HG02938 (cell line): ENCODE results near the gene CPXM1.
"Not testable (repeated sequence)": the region's sequence is repeated elsewhere in the genome, so short reads cannot be mapped to it uniquely, and the experiment has no call there.

Experiments
- ATAC-seq: cut with Tn5 transposase; IDR thresholded peaks from one replicate; pipeline ENCODE4 v1.9.1; 2021; ENCODE audit warnings: mild to moderate bottlenecking, moderate library complexity; ENCODE audit not compliant: unreplicated experiment

Gene CPXM1

DNA sequence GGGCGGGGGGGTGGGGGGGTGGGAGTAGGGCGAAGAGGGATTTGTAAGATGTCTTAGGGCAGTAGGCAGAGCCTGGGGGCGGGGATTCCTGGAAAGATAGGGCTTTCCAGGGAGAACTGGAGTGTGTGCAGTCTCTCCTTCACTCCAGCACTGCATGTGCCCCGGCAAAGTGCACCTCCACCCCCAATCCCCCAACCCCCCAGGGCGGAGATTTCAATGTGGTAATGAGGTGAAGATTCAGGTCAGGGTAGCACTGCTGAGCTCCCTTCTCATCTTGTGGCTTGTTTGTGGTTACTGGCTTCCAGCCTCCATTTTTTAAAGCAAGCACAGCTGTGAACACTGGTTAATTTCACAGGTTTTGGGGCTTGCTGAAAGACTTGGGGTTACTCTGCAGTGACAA lies 21.6 kb upstream of the CPXM1 start:
- no peak for ATAC-seq

GRCh38 chr20:2820896-2821869 lies 20.8 kb upstream of the CPXM1 start:
- ATAC-seq, result no peak

GRCh38 chr20:2820084-2820895 lies 19.9 kb upstream of the CPXM1 start:
- no peak for ATAC-seq

DNA sequence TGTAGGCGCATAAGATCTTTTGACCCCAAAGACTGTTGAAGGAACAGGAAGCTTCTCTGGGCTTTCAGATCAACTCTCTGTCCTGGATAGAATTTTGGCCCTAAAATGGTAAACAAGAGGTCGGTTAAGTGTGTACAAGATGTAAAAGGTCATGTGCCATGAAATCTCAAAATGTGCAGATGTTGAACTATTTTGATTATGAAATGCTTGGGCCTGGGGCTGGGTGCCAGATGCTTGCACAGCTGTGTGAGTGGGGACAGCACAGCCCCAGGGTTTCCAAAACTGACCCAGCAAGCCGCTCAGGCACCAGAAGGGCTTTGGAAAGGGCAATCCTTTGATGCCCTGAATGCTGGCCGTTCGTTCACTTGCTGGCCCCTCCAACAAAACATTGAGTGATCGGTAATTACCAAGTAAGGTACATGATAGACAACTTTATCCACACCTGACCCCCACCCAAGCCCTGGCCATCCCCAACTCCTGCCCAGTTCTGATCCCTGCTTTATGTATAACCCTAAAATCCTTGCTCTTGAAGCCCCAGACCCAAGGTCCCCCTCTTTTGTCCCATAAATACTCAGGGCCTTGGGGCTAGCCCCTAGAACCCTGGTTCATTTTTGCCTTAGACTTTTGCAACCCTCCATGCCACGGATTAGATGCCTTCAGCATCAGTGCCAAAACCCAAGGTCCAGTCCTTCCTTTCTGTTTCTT lies 17.6 kb upstream of the CPXM1 start:
- ATAC-seq, result no peak

GRCh38 chr20:2817341-2817726 lies 16.9 kb upstream of the CPXM1 start:
- ATAC-seq, result no peak

DNA sequence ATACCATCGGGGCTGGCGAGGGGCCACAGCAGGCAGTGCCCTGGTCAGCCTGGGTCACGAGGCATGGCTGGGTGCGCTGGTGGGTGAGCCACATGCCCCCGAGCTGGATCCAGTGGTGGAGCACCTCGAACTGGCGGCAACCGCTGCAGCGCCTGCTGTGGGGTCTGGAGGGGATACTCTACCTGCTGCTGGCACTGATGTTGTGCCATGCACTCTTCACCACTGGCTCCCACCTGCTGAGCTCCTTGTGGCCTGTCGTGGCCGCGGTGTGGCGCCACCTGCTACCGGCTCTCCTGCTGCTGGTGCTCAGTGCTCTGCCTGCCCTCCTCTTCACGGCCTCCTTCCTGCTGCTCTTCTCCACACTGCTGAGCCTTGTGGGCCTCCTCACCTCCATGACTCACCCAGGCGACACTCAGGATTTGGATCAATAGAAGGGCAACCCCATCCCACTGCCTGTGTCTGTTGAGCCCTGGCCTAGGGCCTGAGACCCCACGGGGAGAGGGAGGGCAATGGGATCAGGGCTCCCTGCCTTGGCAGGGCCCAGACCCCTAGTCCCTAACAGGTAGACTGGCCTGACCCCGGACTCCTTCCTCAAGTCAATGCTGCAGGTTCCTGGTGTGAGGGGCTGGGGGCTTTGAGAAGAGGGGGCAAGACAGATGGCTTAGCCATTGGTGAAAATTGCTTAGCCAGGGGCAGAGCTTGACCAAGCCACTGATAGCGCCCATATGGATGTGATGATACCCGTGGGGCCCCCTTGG lies 16.3 kb upstream of the CPXM1 start:
- no peak for ATAC-seq

- ATAC-seq, result no peak
Measured at GRCh38 chr20:2816030-2816582, 15.7 kb upstream of the CPXM1 start, which contains the start of gene TMEM239. TMEM239 (plus strand) TSS chr20:2816364; CDS start chr20:2816555, 191 bp downstream.

DNA sequence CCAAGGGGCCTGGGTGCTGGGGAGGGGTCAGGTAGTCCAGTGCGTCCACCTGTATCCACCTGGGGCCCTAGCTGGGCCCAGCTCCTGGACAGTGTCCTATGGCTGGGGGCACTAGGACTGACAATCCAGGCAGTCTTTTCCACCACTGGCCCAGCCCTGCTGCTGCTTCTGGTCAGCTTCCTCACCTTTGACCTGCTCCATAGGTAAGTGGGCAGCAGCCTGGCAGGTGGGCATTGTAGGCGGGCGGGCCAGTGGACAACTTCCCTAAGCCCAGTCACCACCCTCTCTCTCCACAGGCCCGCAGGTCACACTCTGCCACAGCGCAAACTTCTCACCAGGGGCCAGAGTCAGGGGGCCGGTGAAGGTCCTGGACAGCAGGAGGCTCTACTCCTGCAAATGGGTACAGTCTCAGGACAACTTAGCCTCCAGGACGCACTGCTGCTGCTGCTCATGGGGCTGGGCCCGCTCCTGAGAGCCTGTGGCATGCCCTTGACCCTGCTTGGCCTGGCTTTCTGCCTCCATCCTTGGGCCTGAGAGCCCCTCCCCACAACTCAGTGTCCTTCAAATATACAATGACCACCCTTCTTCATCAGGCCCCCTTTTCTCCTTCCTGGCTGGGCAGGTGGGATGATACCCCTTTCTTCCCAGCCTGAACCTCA lies 14.9 kb upstream of the CPXM1 start:
- ATAC-seq, result no peak

DNA sequence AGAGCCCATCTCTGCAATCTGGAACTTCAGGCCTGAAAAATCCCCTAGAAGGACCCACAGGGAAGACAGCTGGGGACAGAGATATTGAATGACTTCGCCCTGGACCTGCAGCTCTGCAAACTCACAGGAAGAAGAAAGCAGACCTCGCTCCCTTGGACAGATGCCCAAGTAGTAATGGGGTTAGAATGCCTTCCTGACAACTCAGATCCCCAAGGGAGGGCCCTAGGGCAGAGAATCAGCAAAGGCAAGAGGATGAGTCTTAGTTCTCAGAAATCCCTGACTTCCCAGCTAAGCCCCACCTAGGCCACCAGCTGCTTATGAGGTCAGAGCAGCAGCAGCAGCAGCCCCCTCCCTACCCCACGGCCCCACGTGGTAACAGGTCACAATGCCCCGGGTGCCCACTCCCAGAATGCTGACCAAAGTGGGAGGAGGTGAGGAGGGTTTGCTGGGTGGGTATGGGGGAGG lies 14.2 kb upstream of the CPXM1 start, which contains the start of gene C20orf141:
C20orf141 (plus strand) TSS at position 401 of the 465 bp plus-strand sequence. CDS start 198 bp downstream, outside the sequence.
- no peak for ATAC-seq

DNA sequence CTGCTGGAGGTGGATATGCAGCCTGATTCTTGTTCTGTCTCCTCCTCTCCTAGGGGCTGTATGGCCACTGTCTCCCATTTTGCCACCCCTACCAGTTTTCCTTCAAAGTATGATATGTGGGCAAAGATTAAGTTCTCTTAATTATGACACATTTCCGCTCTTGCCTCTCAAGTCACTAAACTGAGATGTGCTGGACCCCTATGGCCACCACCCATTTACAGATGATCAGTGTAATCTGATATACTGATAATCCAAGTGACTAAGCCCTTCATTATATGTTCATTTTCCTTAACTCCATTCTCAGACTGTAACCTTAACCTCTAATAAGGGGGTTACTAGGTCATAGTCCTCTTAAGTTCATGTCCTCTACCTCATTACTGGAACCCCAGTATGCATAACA lies 13.6 kb upstream of the CPXM1 start:
- ATAC-seq, result no peak

DNA sequence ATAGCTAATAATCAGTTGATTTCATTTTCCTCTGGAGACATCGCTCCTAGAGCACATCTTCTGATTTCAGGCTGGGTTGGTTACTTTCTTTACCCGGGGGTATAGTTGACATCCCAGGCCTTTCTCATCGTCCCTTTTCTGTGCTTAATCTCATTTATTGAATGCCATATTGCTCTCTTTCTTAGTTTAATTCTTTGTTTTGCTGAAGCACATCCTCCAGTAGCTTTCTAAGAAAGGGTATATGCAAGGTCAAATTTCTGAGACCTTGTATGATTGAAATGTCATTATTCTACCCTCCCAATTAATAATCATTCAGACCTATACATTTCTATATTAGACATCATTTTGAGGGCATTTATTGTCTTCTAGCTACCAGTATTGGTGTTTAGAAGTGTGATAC lies 11.8 kb upstream of the CPXM1 start:
- ATAC-seq, result no peak

- ATAC-seq, result no peak
Measured at GRCh38 chr20:2809690-2810089, 9.3 kb upstream of the CPXM1 start.

DNA sequence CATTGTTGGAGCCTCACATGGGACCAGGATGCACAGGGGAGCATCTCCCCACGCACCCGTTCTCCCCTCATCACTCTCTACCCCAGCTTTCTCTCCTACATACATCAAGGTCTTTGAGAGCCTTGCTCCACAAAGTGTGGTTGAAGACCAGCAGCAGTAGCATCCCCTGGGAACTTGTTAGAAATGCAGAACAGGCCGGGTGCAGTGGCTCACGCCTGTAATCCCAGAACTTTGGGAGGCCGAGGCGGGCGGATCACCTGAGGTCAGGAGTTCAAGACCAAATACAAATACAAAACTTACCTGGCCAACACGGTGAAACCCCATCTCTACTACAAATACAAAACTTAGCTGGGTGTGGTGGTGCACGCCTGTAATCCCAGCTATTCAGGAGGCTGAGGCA lies 7.5 kb upstream of the CPXM1 start:
- ATAC-seq, result not testable (repeated sequence)

- no peak for ATAC-seq
Measured at GRCh38 chr20:2807019-2807418, 6.6 kb upstream of the CPXM1 start.

DNA sequence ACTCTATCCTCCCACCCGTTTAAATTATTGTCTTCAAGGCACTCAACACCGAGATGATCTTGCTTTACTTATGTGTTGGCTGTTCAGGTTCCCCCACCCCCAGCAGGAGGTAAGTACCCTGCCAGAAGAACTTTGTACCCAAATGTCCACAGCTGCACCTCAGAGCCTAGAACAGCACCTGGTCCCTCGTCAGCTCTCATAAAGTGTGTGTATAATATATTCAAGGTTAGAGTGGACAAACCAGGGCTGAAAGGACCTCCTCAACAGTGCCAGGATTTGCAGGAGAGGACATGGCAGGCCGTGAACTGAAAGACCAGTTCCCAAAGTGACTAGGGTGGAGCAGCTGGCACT lies 5.9 kb upstream of the CPXM1 start:
- ATAC-seq, result no peak

DNA sequence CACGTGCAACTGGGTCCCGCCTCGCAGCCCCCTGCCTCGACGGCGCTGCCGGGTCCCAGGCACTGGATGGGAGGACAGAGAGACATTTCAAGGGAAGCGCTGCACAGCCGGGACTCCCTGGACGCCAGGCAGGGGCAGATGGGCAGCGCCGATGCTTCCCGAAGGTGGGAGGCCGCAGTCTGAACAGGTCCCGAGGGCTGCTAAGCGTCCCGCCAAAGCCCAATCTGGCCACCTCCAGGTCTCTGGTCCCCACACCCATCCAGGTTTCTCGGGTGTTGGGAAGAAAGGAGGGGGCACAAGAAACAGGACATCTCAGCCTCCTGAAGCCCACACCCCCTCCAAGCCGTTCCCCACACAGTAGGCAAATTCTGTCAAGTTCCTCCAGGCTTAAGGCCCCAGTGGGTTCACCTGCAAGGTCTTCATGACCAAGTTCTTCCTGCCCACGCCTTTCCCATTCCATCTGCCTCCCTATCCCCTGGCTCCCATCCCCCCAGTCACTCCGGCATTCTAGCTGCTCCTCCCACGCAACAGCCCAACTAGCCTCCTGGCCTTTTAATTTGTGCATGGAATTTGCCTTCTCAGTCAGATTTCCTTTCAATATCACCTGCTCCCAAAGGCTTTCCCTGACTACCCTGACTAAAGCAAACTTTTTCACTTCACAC lies 5.4 kb upstream of the CPXM1 start:
- no peak for ATAC-seq

DNA sequence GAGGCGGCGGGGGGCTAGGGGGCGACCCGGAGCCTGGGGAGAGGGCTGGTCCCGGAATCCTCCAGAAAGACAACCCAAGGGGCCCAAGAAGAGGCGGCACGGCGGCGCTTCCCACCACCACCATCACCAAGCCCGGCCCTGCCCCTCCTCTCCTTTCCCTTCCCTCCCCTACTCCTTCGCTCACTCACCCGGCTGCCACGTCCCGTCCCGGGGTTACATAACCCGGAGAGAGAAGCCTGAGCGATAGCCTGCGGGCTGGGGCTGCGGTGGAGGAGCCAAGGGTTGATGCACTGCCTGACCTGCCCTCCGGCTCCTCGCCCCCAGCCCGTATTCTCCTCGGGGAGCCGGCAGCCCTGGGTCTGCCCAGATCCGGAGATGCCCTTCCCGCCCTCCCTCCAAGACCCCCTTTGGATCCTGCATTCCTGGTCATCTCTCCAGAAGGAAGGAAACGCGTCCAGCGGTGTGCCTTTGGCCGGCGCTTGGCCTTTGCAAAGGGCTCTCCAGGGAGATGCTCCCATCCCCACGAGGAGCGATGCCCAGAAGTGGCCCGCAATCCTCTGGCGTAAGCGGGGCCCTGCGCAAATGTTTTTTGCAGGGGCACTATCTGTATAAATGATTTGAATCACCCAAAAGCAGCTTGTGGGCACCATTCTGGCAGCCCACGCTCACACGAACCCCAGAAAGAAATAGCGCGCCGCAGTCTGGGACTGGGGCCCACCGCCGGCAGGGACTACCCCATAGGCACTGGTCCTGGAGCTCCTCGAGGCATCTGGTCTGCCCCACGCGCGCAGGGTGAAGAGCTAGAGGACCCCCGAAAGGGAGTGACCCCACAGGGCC lies 4.6 kb upstream of the CPXM1 start:
- ATAC-seq, result no peak
